C1 segment of cervical spinal cord (tissue), 14 donors: ENCODE measurements around the gene PLA2G3.

ENCODE experiments used
- DNase-seq, 14 donors: peaks; one replicate each; lab custom pipeline; 2025; lab: John Stamatoyannopoulos, UW

The PLA2G3 gene

DNA sequence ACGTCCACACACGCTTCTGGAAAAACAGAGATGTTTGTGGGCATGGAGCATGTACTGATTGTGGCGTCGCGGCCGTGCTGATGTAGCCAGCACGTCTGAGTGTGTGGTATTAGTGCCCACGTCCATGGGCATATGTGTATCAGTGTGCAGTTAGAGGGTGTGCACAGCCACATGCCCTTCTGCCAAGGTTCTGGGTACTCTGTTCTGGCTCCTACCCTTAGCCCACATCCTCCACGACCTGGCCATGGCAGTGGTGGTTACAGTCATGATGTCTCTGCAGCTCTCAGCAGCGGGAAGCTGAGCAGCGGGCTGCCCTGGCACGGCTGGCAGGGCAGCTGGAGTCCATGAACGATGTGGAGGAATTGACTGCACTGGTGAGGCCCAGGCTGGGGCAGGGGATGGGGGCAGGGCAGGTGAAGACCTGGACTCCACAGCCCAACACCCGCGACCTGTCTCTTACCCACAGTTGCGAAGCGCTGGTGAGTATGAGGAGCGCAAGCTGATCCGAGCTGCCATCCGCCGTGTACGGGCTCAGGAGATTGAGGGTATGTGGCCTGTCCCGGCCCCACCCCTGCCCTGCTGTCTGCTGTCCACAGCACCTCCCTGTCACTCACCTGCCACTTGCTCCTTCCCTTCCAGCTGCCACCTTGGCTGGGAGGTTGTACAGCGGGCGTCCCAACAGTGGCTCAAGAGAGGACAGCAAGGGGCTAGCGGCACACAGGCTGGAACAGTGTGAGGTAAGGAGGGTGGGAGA lies 51.9 kb downstream of the PLA2G3 start:
- DNase-seq: no peak

DNA sequence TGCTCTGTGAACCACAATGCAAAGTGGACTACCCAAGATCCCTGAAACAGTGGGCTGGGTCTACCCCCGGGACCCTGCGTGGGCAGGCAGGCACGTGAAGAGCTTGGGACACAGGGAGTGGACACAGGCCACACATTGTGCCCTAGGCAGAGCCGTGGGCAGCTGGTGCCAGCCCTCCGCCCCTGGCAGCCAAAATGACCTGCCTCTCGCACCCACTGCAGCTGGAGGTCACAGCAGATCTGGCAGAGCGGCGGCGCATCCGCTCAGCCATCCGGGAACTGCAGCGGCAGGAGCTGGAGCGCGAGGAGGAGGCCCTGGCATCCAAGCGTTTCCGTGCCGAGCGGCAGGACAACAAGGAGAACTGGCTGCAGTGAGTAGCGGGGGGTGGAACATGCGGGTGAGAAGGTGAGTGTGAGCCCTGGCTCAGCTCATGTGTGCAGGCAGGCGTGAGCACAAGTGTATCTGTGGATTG lies 52.5 kb downstream of the PLA2G3 start:
- DNase-seq: no peak

DNA sequence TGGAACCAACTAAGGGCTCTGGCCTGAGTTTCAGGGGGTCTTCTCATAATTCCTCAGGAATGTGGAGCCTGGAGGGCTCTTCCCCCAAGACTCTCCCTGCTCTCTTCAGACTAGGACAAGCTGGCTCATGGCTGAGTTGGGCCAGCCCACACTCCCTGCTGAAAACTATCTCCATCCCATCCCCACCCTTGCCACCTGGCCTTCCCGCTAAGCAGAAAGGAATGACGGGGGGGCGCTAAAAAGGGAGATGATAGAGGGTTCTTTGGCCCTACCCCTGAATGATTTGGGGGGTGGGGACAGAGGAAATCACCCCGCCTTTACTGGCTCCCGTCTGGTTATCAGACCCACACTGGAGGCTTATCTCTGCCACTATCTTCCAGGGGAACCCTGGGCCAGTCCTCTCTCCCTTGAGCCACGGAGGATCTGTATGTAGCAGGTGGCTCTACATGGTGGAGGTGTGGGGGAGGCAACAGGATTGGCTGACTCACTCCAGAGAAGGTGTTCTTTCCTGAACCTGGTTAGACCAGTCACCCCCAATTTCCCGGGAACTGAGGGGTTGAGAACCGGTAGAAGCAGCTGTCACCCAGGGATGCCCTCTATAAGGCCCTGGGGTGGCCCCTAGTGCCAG lies 53.5 kb downstream of the PLA2G3 start:
- DNase-seq: no peak

DNA sequence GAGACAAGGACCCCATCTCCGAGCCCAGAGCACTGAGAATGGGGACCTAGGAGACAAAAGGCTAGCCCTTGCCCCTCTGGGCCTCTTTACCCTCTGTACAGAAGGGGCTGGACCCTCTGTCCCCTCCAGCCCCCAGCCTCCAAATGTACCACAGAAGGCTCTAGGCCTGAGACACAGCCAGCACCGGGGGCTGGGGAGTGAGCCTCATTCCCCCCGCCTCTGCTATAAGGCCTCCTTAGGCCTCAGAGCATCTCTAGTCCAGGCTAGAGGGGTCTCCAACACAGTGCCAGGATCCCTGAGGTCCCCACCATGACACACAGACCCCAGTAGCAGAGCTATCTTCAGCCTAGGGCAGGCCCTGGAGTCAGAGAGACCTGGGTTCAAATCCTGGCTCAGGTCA lies 54.4 kb downstream of the PLA2G3 start:
- DNase-seq: peak in 1 of 14 donors; percentile 38

DNA sequence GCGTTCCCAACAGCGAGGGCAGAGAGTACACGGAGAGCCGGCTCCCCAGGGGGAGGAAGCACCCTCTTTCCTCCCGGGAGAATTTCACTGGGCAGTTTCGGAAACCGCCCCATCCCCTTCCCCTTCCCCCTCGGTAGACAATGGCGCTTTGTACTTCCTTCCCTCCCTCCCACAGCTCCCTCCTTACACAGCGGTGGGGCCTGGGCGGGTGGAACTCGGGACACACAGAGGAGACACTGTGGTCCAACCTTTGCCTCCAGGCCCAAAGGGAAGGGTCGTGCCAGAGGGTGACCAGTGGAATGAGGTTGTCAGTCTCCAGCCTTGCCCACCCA lies 54.8 kb downstream of the PLA2G3 start:
- DNase-seq: peak in 11 of 14 donors; percentile 47 to 96 (median 77)

DNA sequence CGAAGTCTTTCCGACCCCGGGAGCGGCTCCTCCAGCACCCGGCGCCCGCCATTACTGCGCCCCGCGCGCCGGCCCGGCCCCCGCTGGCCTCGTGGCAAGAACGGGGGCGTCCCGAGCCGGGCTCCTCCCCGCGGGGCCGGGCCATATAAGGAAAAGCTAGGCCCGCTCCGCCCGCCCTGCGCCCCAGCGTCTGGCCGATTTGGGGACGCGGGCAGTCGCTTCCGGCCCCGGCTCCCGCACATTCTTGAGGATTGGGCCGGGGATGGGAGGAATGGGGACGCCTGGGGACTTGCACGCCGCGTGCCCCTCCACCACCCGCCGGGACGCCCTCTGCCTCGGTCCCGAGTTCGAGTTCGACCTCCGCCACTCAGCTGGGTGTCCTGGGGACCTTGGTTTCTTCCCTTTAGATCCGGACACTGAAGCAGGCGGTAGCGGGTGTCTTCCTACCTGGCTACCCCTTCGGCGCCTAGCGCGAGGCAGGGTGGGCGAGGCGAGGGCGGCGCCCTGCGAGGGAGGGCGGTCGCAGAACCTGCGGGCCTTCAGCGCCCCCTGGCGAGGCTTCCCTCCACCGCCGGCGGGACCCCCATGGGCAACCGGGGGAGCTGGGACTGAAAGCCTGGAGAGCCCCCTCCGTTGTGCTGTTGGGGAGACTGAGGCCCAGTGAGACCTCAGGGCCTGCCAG lies 55.4 kb downstream of the PLA2G3 start:
- DNase-seq: peak in 13 of 14 donors; percentile 17 to 96 (median 81)
